Neutrophil (primary cell): Measurements from ENCODE around the gene MUTYH.

Source experiments
- H3K27ac ChIP-seq: fragments of 200-600 bp; sonication (generic); 2 replicates; pipeline ENCODE4 v1.5.1; 2016; ENCODE audit warnings: mild to moderate bottlenecking, moderate library complexity
- H3K27me3 ChIP-seq: fragments of 200-600 bp; sonication (generic); 2 replicates; pipeline ENCODE4 v1.6.0; 2016; ENCODE audit warnings: mild to moderate bottlenecking
- H3K36me3 ChIP-seq: fragments of 200-600 bp; sonication (generic); 2 replicates; pipeline ENCODE4 v1.5.1; 2017
- H3K4me1 ChIP-seq, 2 experiments: fragments of 200-600 bp in 1 of 2; sonication (generic) in 1 of 2; 1 replicate in 1 of 2; 2 replicates in 1 of 2; pipeline versions ENCODE4 v1.5.1 to v1.6.1; 2013 to 2016; ENCODE audit warnings: low read depth in 1 of 2, low read length in 1 of 2, mild to moderate bottlenecking in 1 of 2, moderate library complexity in 1 of 2; ENCODE audit not compliant: control insufficient read depth in 1 of 2, insufficient read depth in 1 of 2
- H3K4me3 ChIP-seq, 2 experiments: fragments of 200-600 bp in 1 of 2; sonication (generic) in 1 of 2; 1 replicate in 1 of 2; 2 replicates in 1 of 2; pipeline ENCODE4 v1.5.1; 2013 to 2016; ENCODE audit warnings: low read depth in 1 of 2, low read length in 1 of 2, mild to moderate bottlenecking in 1 of 2, moderate library complexity in 1 of 2
- H3K9me3 ChIP-seq: fragments of 200-600 bp; sonication (generic); 2 replicates; pipeline ENCODE4 v1.5.1; 2016
- CTCF ChIP-seq: fragments of 200-600 bp; sonication (generic); IDR thresholded peaks from 2 replicates; pipeline ENCODE4 v1.5.1; 2016; ENCODE audit warnings: antibody characterized with exemption

The MUTYH gene

GRCh38 chr1:45304311-45305081 lies 35.7 kb downstream of the MUTYH start:
- Histone ChIP-seq H3K27me3 (no peaks in the 10 kb centered on the region), H3K4me3 (peak overlapping the region; percentile 87 to 97), H3K4me1 (peaks cover 12 to 17% of the 10 kb centered on the region in 2 experiments), H3K27ac (peak overlapping the region; percentile 84), H3K36me3 (no peaks in the 10 kb centered on the region), H3K9me3 (no peaks in the 10 kb centered on the region)
- no peak for TF ChIP-seq CTCF

- Histone ChIP-seq H3K4me3 (peak overlapping the region; percentile 87 to 97), H3K27ac (peak overlapping the region; percentile 84), H3K4me1 (peaks cover 12 to 17% of the 10 kb centered on the region in 2 experiments), H3K36me3 (no peaks in the 10 kb centered on the region), H3K27me3 (no peaks in the 10 kb centered on the region), H3K9me3 (no peaks in the 10 kb centered on the region)
- TF ChIP-seq CTCF: no peak
Observed at GRCh38 chr1:45303520-45304310, 36.5 kb downstream of the MUTYH start.

GRCh38 chr1:45302505-45303150 lies 37.6 kb downstream of the MUTYH start:
- no peak for TF ChIP-seq CTCF
- Histone ChIP-seq H3K4me3 (peak overlapping the region; percentile 87 to 97), H3K9me3 (no peaks in the 10 kb centered on the region), H3K36me3 (no peaks in the 10 kb centered on the region), H3K27me3 (no peaks in the 10 kb centered on the region), H3K27ac (peak overlapping the region; percentile 84), H3K4me1 (peaks cover 12 to 17% of the 10 kb centered on the region in 2 experiments)

GRCh38 chr1:45300669-45300997 lies 39.6 kb downstream of the MUTYH start:
- Histone ChIP-seq H3K4me1 (peaks cover 12 to 17% of the 10 kb centered on the region in 2 experiments), H3K9me3 (no peaks in the 10 kb centered on the region), H3K27me3 (no peaks in the 10 kb centered on the region), H3K4me3 (no peak overlapping the region), H3K36me3 (no peaks in the 10 kb centered on the region), H3K27ac (no peak overlapping the region)
- TF ChIP-seq CTCF: no peak

GRCh38 chr1:45299981-45300668 lies 40.1 kb downstream of the MUTYH start:
- H3K4me1 ChIP-seq: peaks cover 12 to 17% of the 10 kb centered on the region in 2 experiments
- TF ChIP-seq CTCF: peak; percentile 25
- no peaks in the 10 kb centered on the region for H3K36me3 ChIP-seq
- no peak overlapping the region for H3K4me3 ChIP-seq
- H3K27ac ChIP-seq: no peak overlapping the region
- no peaks in the 10 kb centered on the region for H3K27me3 ChIP-seq
- no peaks in the 10 kb centered on the region for H3K9me3 ChIP-seq
